Muscle of arm (tissue), 12 donors: ENCODE results near the gene SLC16A5. TPM values are rescaled to one million over a fixed set of nuclear protein-coding genes. Genes with fewer than 3 reads are reported as not detected.
"Not testable (repeated sequence)": the region's sequence is repeated elsewhere in the genome, so short reads cannot be mapped to it uniquely, and the experiment has no call there.

Experiments
- DNase-seq: peaks from one replicate; pipeline ENCODE4 v3.0.0-alpha.2; 2013
- polyA plus RNA-seq, 12 donors: library from polyadenylated mRNA; unstranded; fragments of 120-200 nt; gene quantifications; one replicate each; pipeline ENCODE4 v1.2.1, GENCODE V29; 2013; ENCODE audit not compliant: insufficient read length in 12 of 12

Gene SLC16A5
- polyA plus RNA-seq, 12 donors: 5.3 to 17.4 (median 8.1) TPM; not detected in 2

- peak; percentile 89 for DNase-seq
These were observed 21.9 kb downstream of the SLC16A5 start, which contains the start of gene ARMC7 for GRCh38 chr17:75109407-75110233. Gene ARMC7, plus strand, starts transcription at chr17:75109969. Its CDS starts 320 bp downstream, at chr17:75110289.

- DNase-seq: no peak
These were observed 22.6 kb downstream of the SLC16A5 start for GRCh38 chr17:75110234-75110937.

DNA sequence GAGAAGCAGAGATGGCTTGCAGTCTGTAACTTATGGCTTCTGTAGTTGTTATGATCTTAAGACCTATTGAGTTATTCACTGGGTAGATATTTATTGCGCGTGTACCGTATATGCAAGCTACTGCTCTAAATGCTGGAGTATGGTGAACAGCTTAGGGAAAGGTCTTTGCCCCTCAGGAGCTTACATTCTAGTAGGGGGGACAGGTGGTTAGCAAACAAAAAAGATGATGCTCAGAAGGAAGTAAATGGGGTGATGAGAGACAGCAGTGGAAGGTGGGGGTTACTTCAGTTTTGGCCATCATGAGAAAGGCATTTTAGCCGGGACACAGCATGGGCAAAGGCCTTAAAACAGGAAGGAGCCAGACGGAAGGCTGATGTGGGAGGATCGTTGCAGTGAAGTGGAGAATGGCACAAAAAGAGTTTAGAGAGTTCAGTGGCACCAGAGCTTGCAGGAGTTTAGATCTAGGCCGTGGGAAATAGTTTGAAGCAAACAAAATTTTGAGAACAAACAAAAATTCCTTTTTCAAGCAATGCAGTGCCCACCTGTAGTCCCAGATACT lies 24.1 kb downstream of the SLC16A5 start:
- DNase-seq: no peak

DNA sequence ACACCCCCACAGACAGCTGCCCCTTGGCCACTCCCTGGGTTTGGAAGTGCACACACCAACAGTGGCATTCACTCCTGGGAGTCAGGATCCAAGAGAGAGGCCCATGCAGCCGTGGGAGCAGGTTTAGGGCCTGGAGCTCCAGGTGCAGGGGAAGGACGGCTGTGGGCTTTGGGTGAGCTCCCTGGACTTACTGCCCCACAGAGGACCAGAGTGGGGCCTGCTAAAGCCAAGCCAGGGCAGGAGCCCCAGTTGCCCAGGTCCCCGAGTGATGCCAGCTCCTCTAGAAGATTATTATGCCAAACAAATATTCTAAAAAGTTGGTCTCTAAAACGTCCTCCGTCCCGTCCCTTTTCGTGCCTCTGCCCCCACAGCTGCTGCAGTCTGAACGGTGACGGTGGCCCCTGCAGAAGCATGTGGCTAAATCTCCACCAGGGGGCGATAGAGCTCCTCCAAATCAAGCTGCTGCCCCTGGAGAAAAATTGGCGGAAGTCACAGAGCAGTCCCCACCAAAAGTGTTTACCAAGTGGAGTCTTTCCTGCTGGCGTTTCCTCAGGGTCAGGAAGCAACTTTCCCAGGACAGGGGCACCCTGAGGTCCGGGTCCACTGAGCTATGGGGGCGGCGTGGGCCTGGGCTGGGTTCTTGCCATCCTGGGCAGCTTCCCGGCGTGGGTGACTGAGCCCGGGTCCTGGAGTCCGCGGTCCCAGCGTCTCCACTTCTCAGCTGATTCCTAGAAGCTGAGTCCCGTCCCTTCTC lies 26.2 kb downstream of the SLC16A5 start:
- peak; percentile 94 for DNase-seq

DNA sequence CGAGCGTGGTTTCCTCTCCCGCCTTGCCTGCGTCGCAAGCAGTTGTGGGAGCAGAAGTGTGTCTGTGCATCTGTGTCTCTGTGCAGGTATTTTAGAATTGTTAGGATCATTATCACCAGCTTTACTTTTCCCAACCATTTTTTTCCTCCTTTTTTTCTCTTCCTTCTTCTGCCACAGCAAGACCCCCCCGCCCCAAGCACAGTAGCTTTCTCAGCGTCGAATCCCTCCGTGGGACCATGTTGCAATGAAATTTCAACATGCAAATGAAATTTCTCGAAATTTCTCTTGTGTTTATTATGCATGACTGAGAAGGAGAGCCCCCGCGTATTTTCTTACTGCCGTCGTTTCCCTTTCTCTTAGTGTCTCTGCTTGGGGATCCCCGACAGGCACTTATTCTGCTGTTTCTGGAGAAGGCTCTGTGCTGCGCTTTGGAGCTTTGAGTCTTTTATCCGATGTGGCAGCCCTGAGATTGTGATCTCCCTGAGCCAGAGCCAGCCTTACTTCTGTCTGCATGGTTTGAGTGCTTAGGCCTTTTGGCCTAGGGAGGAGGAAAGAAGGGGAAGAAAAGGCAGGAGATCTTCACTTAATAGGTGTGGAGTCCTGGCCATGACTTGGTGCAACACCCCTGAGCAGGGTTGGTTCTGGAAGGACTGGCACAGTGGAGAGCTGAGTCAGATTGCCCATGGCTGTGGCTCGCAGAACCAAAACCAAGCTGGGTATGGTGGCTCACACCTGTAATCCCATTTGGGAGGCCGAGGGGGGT lies 27.0 kb downstream of the SLC16A5 start:
- DNase-seq: no peak

DNA sequence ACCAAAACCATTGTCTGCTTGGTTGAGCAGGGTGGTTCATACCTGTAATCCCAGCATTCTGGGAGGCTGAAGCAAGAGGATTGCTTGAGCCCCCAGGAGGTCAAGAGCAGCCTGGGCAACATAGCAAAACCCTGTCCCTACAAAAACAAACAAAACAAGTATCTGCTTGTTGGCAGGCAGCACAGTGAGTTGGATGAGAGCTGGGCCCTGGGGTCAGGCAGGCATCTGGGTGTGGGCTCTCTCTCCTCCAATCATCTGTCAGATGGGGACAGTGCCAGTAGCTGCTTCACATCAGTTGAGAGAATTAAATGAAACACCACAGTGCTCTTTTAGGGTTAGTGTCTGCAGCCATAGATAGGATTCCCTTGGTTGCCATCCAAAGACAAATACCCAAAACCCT lies 27.8 kb downstream of the SLC16A5 start:
- DNase-seq: no peak

DNA sequence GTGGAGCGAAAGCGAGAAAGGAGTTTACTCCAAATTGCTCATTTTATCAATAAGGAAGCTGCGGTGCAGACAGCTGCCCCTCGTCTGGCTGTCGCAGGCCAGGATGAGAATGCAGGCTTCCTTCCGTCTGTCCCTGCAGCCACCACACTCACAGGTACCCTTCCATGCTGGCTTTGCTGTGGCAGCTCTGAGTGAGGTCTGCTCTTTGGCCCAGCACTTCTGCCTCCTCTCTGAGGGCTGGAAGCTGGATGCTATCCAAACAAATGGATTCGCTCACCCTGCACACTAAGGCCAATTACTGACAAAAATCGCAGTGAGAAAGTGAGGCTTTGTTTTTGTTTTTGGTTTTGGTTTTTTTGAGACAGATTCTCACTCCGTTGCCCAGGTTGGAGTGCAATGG lies 29.0 kb downstream of the SLC16A5 start:
- DNase-seq: no peak

DNA sequence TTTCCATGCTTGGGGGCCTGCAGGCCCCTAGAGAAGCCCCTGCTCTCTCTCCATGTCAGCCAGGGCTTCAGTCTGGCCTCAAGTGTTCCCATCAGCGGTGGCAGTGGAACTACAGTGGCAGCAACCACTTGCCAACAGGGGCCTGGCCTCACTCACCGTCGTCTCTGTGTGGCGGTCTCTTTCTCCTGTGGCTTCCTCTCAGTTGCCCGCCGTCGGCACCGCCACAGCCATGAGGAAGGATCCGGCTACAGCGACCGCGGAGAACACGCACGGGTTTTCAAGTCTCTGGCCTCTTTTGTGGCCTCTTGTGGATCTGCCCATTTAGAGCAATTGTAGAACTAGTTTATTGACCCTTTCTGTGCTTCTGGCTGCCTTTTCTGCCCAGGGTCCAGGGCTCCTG lies 30.6 kb downstream of the SLC16A5 start:
- no peak for DNase-seq

- DNase-seq: no peak
These were observed 36.5 kb downstream of the SLC16A5 start for GRCh38 chr17:75124041-75124818.

DNA sequence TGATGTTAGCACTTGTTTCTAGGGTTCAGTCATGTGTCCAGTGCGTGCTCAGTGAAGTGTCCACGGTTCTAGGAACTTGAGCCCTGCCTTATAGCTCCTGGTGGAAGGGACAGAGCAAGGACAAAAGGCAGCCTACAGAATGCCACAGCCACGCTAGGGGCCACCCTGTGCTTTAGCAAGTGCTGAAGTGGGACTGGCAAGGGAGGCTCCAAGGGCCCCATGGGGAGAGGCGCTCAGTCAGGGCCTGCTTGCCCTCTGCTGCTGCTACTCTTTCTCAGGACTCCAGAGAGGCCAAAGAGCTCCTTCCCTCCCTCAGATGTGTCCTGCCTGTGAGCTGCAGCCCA lies 37.0 kb downstream of the SLC16A5 start:
- DNase-seq: no peak

GRCh38 chr17:75125984-75126383 lies 38.2 kb downstream of the SLC16A5 start:
- DNase-seq: no peak

GRCh38 chr17:75126954-75127353 lies 39.2 kb downstream of the SLC16A5 start:
- no peak for DNase-seq

- not testable (repeated sequence) for DNase-seq
These were observed 40.2 kb downstream of the SLC16A5 start for GRCh38 chr17:75127936-75128335.

GRCh38 chr17:75128694-75129505 lies 41.1 kb downstream of the SLC16A5 start:
- DNase-seq: no peak

- no peak for DNase-seq
These were observed 41.8 kb downstream of the SLC16A5 start for GRCh38 chr17:75129576-75129975.

- DNase-seq: no peak
These were observed 42.4 kb downstream of the SLC16A5 start for GRCh38 chr17:75130059-75130631.

DNA sequence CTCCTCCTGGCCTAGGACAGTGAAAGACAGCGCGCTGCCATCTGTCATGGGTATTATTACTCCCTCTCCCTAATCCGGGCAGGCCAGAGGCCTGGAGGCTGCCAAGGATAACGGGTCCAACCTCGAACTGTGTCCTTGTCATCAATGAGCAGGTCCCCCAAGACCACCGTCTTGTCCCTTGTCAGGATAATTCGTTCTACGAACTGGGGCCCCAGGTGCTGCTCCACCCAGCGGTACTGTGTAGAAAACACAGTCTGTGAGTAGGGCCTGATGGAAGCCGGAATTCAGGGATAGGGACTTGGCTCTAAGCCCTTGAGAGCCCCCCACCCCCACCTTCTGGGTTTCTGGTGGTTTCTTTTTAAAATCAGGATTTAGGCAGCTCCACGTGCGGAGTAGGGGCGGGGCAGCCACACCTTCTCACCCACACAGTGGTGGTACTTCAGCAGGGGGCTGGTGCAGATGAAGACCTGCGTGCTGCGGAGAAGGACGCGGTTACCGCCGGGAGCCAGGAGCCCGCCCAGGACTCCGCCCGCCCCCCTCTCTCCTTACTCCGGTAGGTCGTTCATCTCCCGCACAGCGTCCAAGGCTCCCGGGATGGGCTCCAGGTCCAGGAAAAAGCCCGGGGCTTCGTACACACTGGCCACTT lies 43.0 kb downstream of the SLC16A5 start:
- peak; percentile 68 for DNase-seq

DNA sequence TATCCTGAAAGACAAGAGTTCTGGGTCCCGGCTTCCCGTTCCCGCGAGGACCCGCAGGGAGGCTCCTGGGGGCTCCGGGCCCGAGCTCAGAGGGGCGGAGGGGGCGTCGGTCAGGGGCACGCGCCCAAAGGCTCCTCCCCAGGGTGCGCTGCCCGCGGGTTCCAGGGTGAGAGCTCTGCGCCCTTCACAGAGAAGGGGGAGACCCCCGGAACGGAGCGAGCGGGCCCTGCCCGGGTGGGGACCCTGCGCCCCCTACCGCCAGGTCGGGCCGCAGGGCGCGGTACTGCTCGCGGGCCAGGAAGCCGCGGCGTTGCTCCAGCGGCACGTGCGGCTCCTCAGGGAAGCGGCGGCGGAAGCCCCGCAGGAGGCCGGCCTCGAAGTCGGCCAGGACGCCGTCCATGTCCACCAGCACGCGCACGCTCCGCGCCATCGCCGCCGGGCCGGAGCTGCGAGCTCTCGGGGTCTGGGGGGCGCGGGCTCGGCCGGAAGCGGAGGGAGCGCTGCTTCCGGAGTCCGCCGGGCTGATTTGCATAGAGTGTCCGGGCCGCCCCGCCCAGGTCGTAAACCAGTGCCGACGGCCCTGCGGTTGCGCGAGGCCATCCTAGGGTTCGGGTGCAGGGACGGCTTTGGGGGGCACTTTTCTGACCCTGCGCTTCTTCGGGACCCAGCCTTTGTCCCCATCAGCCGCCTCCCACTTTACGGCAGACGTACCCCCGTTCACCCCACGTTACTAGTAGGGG lies 43.7 kb downstream of the SLC16A5 start, which contains the start of gene NT5C:
Gene NT5C, minus strand, starts transcription at position 465 of the 740 bp plus-strand sequence. Its CDS starts 35 bp downstream, at position 430.
- DNase-seq: peak; percentile 82
